Astrocyte of the cerebellum (primary cell): ENCODE results near the gene NDP.
A peak's percentile ranks its signal among the peaks of the same experiment; 100 is the strongest.

Experiments
- DNase-seq: peaks from one replicate; pipeline ENCODE4 v3.0.0-alpha.2; 2011; ENCODE audit warnings: low read depth
- H3K4me3 ChIP-seq: 2 replicates; pipeline ENCODE4 v1.5.1; 2011; ENCODE audit warnings: mild to moderate bottlenecking, low read depth, low read length, moderate library complexity
- in situ Hi-C: cut with HindIII; loops from 2 replicates; pipeline ENCODE4 v1.10.0; 2017; ENCODE audit warnings: low sequenced_read_pairs
- TF ChIP-seq, protein P1 (sequence below): IDR thresholded peaks from 2 replicates; pipeline ENCODE4 v1.5.1; 2012; ENCODE audit warnings: low read length, low read depth, moderate library complexity, mild to moderate bottlenecking; ENCODE audit errors: missing control alignments

The NDP gene

GRCh38 chrX:43973249-43974099, at the start of gene NDP:
NDP (minus strand) TSS chrX:43973390; CDS start chrX:43958645, 14,745 bp downstream.
- DNase-seq = no peak
- peak within 1 kb of the TSS; percentile 35 for H3K4me3 ChIP-seq

GRCh38 chrX:44022964-44023363, 49.8 kb upstream of the NDP start:
- TF ChIP-seq, protein P1, sequence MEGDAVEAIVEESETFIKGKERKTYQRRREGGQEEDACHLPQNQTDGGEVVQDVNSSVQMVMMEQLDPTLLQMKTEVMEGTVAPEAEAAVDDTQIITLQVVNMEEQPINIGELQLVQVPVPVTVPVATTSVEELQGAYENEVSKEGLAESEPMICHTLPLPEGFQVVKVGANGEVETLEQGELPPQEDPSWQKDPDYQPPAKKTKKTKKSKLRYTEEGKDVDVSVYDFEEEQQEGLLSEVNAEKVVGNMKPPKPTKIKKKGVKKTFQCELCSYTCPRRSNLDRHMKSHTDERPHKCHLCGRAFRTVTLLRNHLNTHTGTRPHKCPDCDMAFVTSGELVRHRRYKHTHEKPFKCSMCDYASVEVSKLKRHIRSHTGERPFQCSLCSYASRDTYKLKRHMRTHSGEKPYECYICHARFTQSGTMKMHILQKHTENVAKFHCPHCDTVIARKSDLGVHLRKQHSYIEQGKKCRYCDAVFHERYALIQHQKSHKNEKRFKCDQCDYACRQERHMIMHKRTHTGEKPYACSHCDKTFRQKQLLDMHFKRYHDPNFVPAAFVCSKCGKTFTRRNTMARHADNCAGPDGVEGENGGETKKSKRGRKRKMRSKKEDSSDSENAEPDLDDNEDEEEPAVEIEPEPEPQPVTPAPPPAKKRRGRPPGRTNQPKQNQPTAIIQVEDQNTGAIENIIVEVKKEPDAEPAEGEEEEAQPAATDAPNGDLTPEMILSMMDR = no peak
- no peak overlapping the region for H3K4me3 ChIP-seq
- in situ Hi-C loops = no loop called here
- DNase-seq = no peak

More at GRCh38 chrX:43973249-43974099, at the start of gene NDP:
- TF ChIP-seq, protein P1 = no peak
- in situ Hi-C loops = no loop called here

- in situ Hi-C loops = no loop called here
- TF ChIP-seq, protein P1 = no peak
- DNase-seq = no peak
- H3K4me3 ChIP-seq = no peak overlapping the region
Observed at GRCh38 chrX:44020693-44021092, 47.5 kb upstream of the NDP start.

GRCh38 chrX:44019911-44020310, 46.7 kb upstream of the NDP start:
- DNase-seq = no peak
- no peak overlapping the region for H3K4me3 ChIP-seq
- TF ChIP-seq, protein P1 = no peak
- in situ Hi-C loops = no loop called here

DNA sequence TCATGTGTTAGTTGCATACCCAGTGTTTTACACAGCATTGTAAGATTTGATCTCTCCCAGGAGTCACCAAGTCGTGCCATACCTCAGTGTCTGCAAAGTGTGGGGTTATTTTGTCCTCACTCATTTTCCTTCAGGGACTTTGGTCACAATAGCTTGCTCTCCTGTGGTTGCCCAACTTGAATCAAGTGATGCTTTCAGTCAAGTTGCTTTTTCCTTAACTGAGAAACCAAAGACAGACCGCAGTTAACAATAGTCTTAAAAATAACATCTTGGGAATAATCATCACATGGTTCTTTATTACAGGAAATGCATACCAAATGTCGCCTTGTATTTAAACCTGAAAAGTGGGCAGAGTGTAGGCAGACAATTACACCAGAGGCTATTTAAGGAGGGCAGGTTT, 44.5 kb upstream of the NDP start:
- DNase-seq = no peak
- in situ Hi-C loops = no loop called here
- no peak overlapping the region for H3K4me3 ChIP-seq
- TF ChIP-seq, protein P1 = no peak

DNA sequence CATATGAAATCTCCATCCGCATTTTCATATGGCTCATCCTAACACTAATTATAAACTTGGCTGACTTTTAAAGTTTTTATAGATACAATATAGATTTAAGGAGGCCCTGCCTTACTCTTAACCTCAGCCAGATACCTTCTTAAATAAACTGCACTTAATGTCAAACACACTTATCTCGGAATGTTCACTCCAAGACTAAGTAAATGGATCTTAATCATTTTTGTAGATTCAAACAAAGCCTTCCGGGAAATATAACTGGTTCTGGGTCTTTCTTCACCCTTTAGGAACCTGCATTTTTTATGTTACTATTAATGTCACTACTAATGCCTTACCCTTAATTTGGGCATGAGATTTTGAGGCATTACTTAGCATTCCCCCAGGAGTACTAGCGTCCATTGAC, 43.7 kb upstream of the NDP start:
- no peak overlapping the region for H3K4me3 ChIP-seq
- TF ChIP-seq, protein P1 = no peak
- DNase-seq = no peak
- in situ Hi-C loops = no loop called here
